ENCODE results near the gene PLPPR2. TPM values are rescaled to one million over a fixed set of nuclear protein-coding genes. Genes with fewer than 3 reads are reported as not detected.
"Not testable (repeated sequence)": the region's sequence is repeated elsewhere in the genome, so short reads cannot be mapped to it uniquely, and the experiment has no call there.

Gene PLPPR2
- total RNA-seq, 1 donor from 2014 or later, result 72.3 TPM

- no peaks in the 10 kb centered on the region for H3K27me3 Mint-ChIP-seq (ENCODE audit: low read depth)
- no peaks in the 10 kb centered on the region for H3K4me1 Mint-ChIP-seq (ENCODE audit: low read depth)
- H3K27ac Mint-ChIP-seq (ENCODE audit: unreplicated experiment), result no peak overlapping the region
- H3K4me3 Mint-ChIP-seq (ENCODE audit: unreplicated experiment), result no peak overlapping the region
- no peak for DNase-seq (ENCODE audit: low spot score)
- no peak for TF ChIP-seq CTCF (IDR thresholded peaks at IDR 0.05)
- no peaks in the 10 kb centered on the region for H3K9me3 Mint-ChIP-seq (ENCODE audit: low read depth)
- H3K36me3 Mint-ChIP-seq (ENCODE audit: low read depth), result peaks cover 10% of the 10 kb centered on the region
Observed at GRCh38 chr19:11331502-11331901, 23.7 kb upstream of the PLPPR2 start.

GRCh38 chr19:11332822-11333221 is 22.4 kb upstream of the PLPPR2 start:
- no peak overlapping the region for H3K27ac Mint-ChIP-seq (ENCODE audit: unreplicated experiment)
- no peak overlapping the region for H3K4me3 Mint-ChIP-seq (ENCODE audit: unreplicated experiment)
- no peaks in the 10 kb centered on the region for H3K4me1 Mint-ChIP-seq (ENCODE audit: low read depth)
- no peaks in the 10 kb centered on the region for H3K9me3 Mint-ChIP-seq (ENCODE audit: low read depth)
- DNase-seq (ENCODE audit: low spot score), result no peak
- no peaks in the 10 kb centered on the region for H3K27me3 Mint-ChIP-seq (ENCODE audit: low read depth)
- peaks cover 10% of the 10 kb centered on the region for H3K36me3 Mint-ChIP-seq (ENCODE audit: low read depth)
- no peak for TF ChIP-seq CTCF (IDR thresholded peaks at IDR 0.05)

GRCh38 chr19:11333838-11334237 is 21.4 kb upstream of the PLPPR2 start:
- not testable (repeated sequence) for H3K9me3 Mint-ChIP-seq (ENCODE audit: low read depth); H3K27ac Mint-ChIP-seq (ENCODE audit: unreplicated experiment); H3K4me1 Mint-ChIP-seq (ENCODE audit: low read depth); H3K4me3 Mint-ChIP-seq (ENCODE audit: unreplicated experiment); DNase-seq (ENCODE audit: low spot score); H3K27me3 Mint-ChIP-seq (ENCODE audit: low read depth)
- peaks cover 10% of the 10 kb centered on the region for H3K36me3 Mint-ChIP-seq (ENCODE audit: low read depth)

- Mint-ChIP-seq H3K27ac (ENCODE audit: unreplicated experiment) (no peak overlapping the region), H3K27me3 (ENCODE audit: low read depth) (no peaks in the 10 kb centered on the region), H3K36me3 (ENCODE audit: low read depth) (peaks cover 8% of the 10 kb centered on the region), H3K9me3 (ENCODE audit: low read depth) (no peaks in the 10 kb centered on the region), H3K4me3 (ENCODE audit: unreplicated experiment) (no peak overlapping the region), H3K4me1 (ENCODE audit: low read depth) (peaks cover 9% of the 10 kb centered on the region)
- no peak for DNase-seq (ENCODE audit: low spot score)
- TF ChIP-seq CTCF (IDR thresholded peaks at IDR 0.05), result no peak
Observed at GRCh38 chr19:11335449-11336146, 19.6 kb upstream of the PLPPR2 start.

- no peak overlapping the region for H3K4me3 Mint-ChIP-seq (ENCODE audit: unreplicated experiment)
Observed at GRCh38 chr19:11337080-11337479, 18.2 kb upstream of the PLPPR2 start.

More at GRCh38 chr19:11337080-11337479, 18.2 kb upstream of the PLPPR2 start:
- TF ChIP-seq CTCF (IDR thresholded peaks at IDR 0.05), result no peak
- H3K27ac Mint-ChIP-seq (ENCODE audit: unreplicated experiment), result no peak overlapping the region
- no peak for DNase-seq (ENCODE audit: low spot score)
- no peaks in the 10 kb centered on the region for H3K27me3 Mint-ChIP-seq (ENCODE audit: low read depth)
- peaks cover 9% of the 10 kb centered on the region for H3K4me1 Mint-ChIP-seq (ENCODE audit: low read depth)
- no peaks in the 10 kb centered on the region for H3K9me3 Mint-ChIP-seq (ENCODE audit: low read depth)
- H3K36me3 Mint-ChIP-seq (ENCODE audit: low read depth), result peaks cover 8% of the 10 kb centered on the region
